HG03432 (cell line): ENCODE data around the gene MGAT5.

Experiments
- ATAC-seq: cut with Tn5 transposase; IDR thresholded peaks from one replicate; pipeline ENCODE4 v1.9.1; 2021; ENCODE audit warnings: mild to moderate bottlenecking, moderate library complexity; ENCODE audit not compliant: unreplicated experiment

MGAT5 gene

GRCh38 chr2:134299334-134299733 is 45.5 kb downstream of the MGAT5 start:
- ATAC-seq, result no peak

- ATAC-seq, result no peak
These were observed 46.7 kb downstream of the MGAT5 start for GRCh38 chr2:134300585-134300984.

GRCh38 chr2:134301099-134301927 is 47.4 kb downstream of the MGAT5 start:
- no peak for ATAC-seq

- no peak for ATAC-seq
These were observed 48.0 kb downstream of the MGAT5 start for GRCh38 chr2:134301928-134302260.

GRCh38 chr2:134304394-134305108 is 50.7 kb downstream of the MGAT5 start:
- no peak for ATAC-seq

GRCh38 chr2:134305109-134305491 is 51.2 kb downstream of the MGAT5 start:
- ATAC-seq, result no peak

GRCh38 chr2:134306521-134306920 is 52.6 kb downstream of the MGAT5 start:
- no peak for ATAC-seq

- ATAC-seq, result no peak
These were observed 53.5 kb downstream of the MGAT5 start for GRCh38 chr2:134307334-134307733.

GRCh38 chr2:134308474-134309385 is 54.9 kb downstream of the MGAT5 start:
- peak; percentile 42 for ATAC-seq

- ATAC-seq, result no peak
These were observed 56.5 kb downstream of the MGAT5 start for GRCh38 chr2:134310107-134311079.

GRCh38 chr2:134312482-134312881 is 58.6 kb downstream of the MGAT5 start:
- ATAC-seq, result no peak

- no peak for ATAC-seq
These were observed 60.3 kb downstream of the MGAT5 start for GRCh38 chr2:134314202-134314601.

- ATAC-seq, result no peak
These were observed 61.0 kb downstream of the MGAT5 start for GRCh38 chr2:134314681-134315368.

- no peak for ATAC-seq
These were observed 61.6 kb downstream of the MGAT5 start for GRCh38 chr2:134315471-134315870.

- ATAC-seq, result no peak
These were observed 65.9 kb downstream of the MGAT5 start for GRCh38 chr2:134319596-134320254.

- no peak for ATAC-seq
These were observed 67.1 kb downstream of the MGAT5 start for GRCh38 chr2:134320930-134321329.

- ATAC-seq, result no peak
These were observed 69.9 kb downstream of the MGAT5 start for GRCh38 chr2:134323777-134324176.

- ATAC-seq, result no peak
These were observed 70.6 kb downstream of the MGAT5 start for GRCh38 chr2:134324430-134324829.

GRCh38 chr2:134324947-134325346 is 71.1 kb downstream of the MGAT5 start:
- ATAC-seq, result peak; percentile 85
